Activated B cell treated with CpG ODN at 0.5 μM for 24 hours (primary cell): Measurements from ENCODE around the gene PLEKHA1. TPM values are rescaled to one million over a fixed set of nuclear protein-coding genes. Genes with fewer than 3 reads are reported as not detected.

Experiments used
- ATAC-seq: fragments of 200-7000 bp; cut with Tn5 transposase; one replicate; pipeline ENCODE4 v1.10.0; 2021; ENCODE audit warnings: low read depth, mild to moderate bottlenecking, moderate library complexity
- CTCF ChIA-PET: fragments of 350-600 bp; sonication (Branson Sonifier 250); formaldehyde crosslinking; loops from one replicate; lab custom pipeline; 2021; ENCODE audit warnings: antibody characterized with exemption; lab: Charles Lee
- POLR2A ChIA-PET: fragments of 350-600 bp; sonication (Branson Sonifier 250); formaldehyde crosslinking; loops from one replicate; lab custom pipeline; 2021; ENCODE audit warnings: antibody characterized with exemption; lab: Charles Lee
- DNase-seq: peaks from one replicate; pipeline ENCODE4 v3.0.0; 2022
- H3K27ac Mint-ChIP-seq: one replicate; pipeline ENCODE4 v1.8.0; 2020; ENCODE audit warnings: mixed read lengths
- H3K27me3 Mint-ChIP-seq: one replicate; pipeline ENCODE4 v1.8.0; 2021; ENCODE audit warnings: mixed read lengths
- H3K36me3 Mint-ChIP-seq: one replicate; pipeline ENCODE4 v1.8.0; 2021; ENCODE audit warnings: low read depth, mixed read lengths
- H3K4me1 Mint-ChIP-seq: one replicate; pipeline ENCODE4 v1.8.0; 2021; ENCODE audit warnings: mixed read lengths
- H3K4me3 Mint-ChIP-seq: one replicate; pipeline ENCODE4 v1.8.0; 2020; ENCODE audit warnings: mild to moderate bottlenecking, mixed read lengths
- H3K9me3 Mint-ChIP-seq: one replicate; pipeline ENCODE4 v1.8.0; 2020; ENCODE audit warnings: mixed read lengths
- CTCF ChIP-seq: fragments of 200-600 bp; IDR thresholded peaks from one replicate; pipeline ENCODE4 v1.8.0; 2022; ENCODE audit warnings: antibody characterized with exemption, mild to moderate bottlenecking
- intact Hi-C: fragments of 100-400 bp; cut with micrococcal nuclease; formaldehyde crosslinking; loops from one replicate; pipeline ENCODE4 v1.15.1; 2024
- total RNA-seq: library from RNA; stranded (reverse); gene quantifications from 2 replicates; pipeline ENCODE4 v1.2.3, GENCODE V29; 2022

PLEKHA1 gene
- total RNA-seq, 1 donor from 2014 or later, result 12.8 TPM

GRCh38 chr10:122346326-122346950, 28.1 kb upstream of the PLEKHA1 start:
- no peak overlapping the region for H3K27ac Mint-ChIP-seq
- H3K27me3 Mint-ChIP-seq, result peaks cover 16% of the 10 kb centered on the region
- no peak overlapping the region for H3K4me3 Mint-ChIP-seq
- no peak for TF ChIP-seq CTCF
- no peaks in the 10 kb centered on the region for H3K36me3 Mint-ChIP-seq
- ChIA-PET POLR2A (no interaction called here), CTCF (no interaction called here)
- DNase-seq (no peak), ATAC-seq (no peak)
- no peaks in the 10 kb centered on the region for H3K9me3 Mint-ChIP-seq
- peaks cover 27% of the 10 kb centered on the region for H3K4me1 Mint-ChIP-seq
- intact Hi-C loops, result no loop called here

GRCh38 chr10:122347170-122347841, 27.2 kb upstream of the PLEKHA1 start:
- ATAC-seq (no peak), DNase-seq (no peak)
- Mint-ChIP-seq H3K27ac (no peak overlapping the region), H3K4me1 (peaks cover 27% of the 10 kb centered on the region), H3K36me3 (no peaks in the 10 kb centered on the region), H3K9me3 (no peaks in the 10 kb centered on the region), H3K4me3 (no peak overlapping the region), H3K27me3 (peaks cover 22% of the 10 kb centered on the region)
- no peak for TF ChIP-seq CTCF
- ChIA-PET CTCF (interaction anchor here (2.1 kb wide), 1 partner anchor 88 kb away, joined by 8 read pairs; no protein-coding TSS in a partner anchor), POLR2A (no interaction called here)
- intact Hi-C loops, result no loop called here

- CTCF ChIA-PET, result interaction anchor here (2.1 kb wide), 1 partner anchor 87 kb away, joined by 8 read pairs; no protein-coding TSS in a partner anchor
Measured at GRCh38 chr10:122348512-122348911, 26.0 kb upstream of the PLEKHA1 start.

GRCh38 chr10:122348935-122349361, 25.6 kb upstream of the PLEKHA1 start:
- no peak for ATAC-seq
- POLR2A ChIA-PET, result interaction anchor here (1.0 kb wide), 1 partner anchor 25 kb away, joined by 3 read pairs; the partner anchor contains the start of gene PLEKHA1
- H3K27ac Mint-ChIP-seq, result no peak overlapping the region
- H3K27me3 Mint-ChIP-seq, result peaks cover 34% of the 10 kb centered on the region
- no peaks in the 10 kb centered on the region for H3K36me3 Mint-ChIP-seq
- no peak overlapping the region for H3K4me3 Mint-ChIP-seq
- H3K4me1 Mint-ChIP-seq, result peaks cover 14% of the 10 kb centered on the region
- DNase-seq, result no peak
- CTCF ChIA-PET, result interaction anchor here (2.1 kb wide), 1 partner anchor 86 kb away, joined by 8 read pairs; no protein-coding TSS in a partner anchor
- TF ChIP-seq CTCF, result no peak
- intact Hi-C loops, result loop anchor here (1.0 kb wide), 1 partner anchor 25 kb away; the partner anchor contains the start of gene PLEKHA1
- H3K9me3 Mint-ChIP-seq, result no peaks in the 10 kb centered on the region

More at GRCh38 chr10:122348512-122348911, 26.0 kb upstream of the PLEKHA1 start:
- DNase-seq (no peak), ATAC-seq (peak; percentile 98)
- TF ChIP-seq CTCF, result no peak
- intact Hi-C loops, result loop anchor here (1.0 kb wide), 1 partner anchor 26 kb away; the partner anchor contains the start of gene PLEKHA1
- no peak overlapping the region for H3K4me3 Mint-ChIP-seq
- POLR2A ChIA-PET, result no interaction called here
- no peaks in the 10 kb centered on the region for H3K36me3 Mint-ChIP-seq
- peaks cover 17% of the 10 kb centered on the region for H3K4me1 Mint-ChIP-seq
- H3K27me3 Mint-ChIP-seq, result peaks cover 31% of the 10 kb centered on the region
- no peak overlapping the region for H3K27ac Mint-ChIP-seq
- H3K9me3 Mint-ChIP-seq, result no peaks in the 10 kb centered on the region
